K562 (cell line): ENCODE data around the gene FGR. TPM values are rescaled to one million over a fixed set of nuclear protein-coding genes. Genes with fewer than 3 reads are reported as not detected.

Experiments
- ATAC-seq: fragments of 200-7000 bp; cut with Tn5 transposase; 3 replicates; pipeline ENCODE4 v1.9.1; 2020; ENCODE audit warnings: moderate library complexity
- BruUV-seq: library from RNA; stranded (reverse); fragments of 400-500 nt; replicated peaks from 2 replicates; lab custom pipeline; 2021; lab: Mats Ljungman, UMichigan
- CTCF ChIA-PET: fragments of 300-600 bp; formaldehyde crosslinking; extraction: SDS; loops from one replicate; lab custom pipeline; 2021; ENCODE audit warnings: low intra/inter-chr PET ratio; lab: Yijun Ruan, JAX
- POLR2A ChIA-PET: fragments of 300-600, 350-650 bp; sonication (Branson Sonifier 250); formaldehyde crosslinking; extraction: SDS; loops from one replicate; lab custom pipeline; 2021; ENCODE audit warnings: antibody characterized with exemption, inconsistent platforms; lab: Yijun Ruan, JAX
- DNase-seq, 4 experiments: peaks; one replicate each; pipeline versions ENCODE4 v3.0.0 to v3.0.0-alpha.2; 2011 to 2018; ENCODE audit warnings: low spot score in 3 of 4, mixed read lengths in 3 of 4; ENCODE audit errors: extremely low read depth in 1 of 4
- FAIRE-seq: peaks from 2 replicates; lab custom pipeline; 2011; peaks lifted over from hg19 to GRCh38; lab: Jason Lieb, UNC
- H2AFZ ChIP-seq: 2 replicates; pipeline ENCODE4 v1.6.0; 2011; ENCODE audit warnings: low read depth, low read length, control low read depth, inconsistent platforms
- H3K27ac ChIP-seq: fragments of 200-600 bp; 3 replicates; pipeline ENCODE4 v1.8.0; 2011; ENCODE audit warnings: low read depth, mild to moderate bottlenecking, control low read depth, inconsistent platforms, low read length, moderate library complexity, mixed read lengths; ENCODE audit errors: extremely low read depth
- H3K27me3 ChIP-seq, 2 experiments: fragments of 300-600 bp in 1 of 2; 2 replicates in 1 of 2; 3 replicates in 1 of 2; pipeline versions ENCODE4 v1.6.0 to v1.8.0; 2011; ENCODE audit warnings: inconsistent platforms in 2 of 2, low read length in 2 of 2, mild to moderate bottlenecking in 1 of 2, mixed read lengths in 1 of 2, moderate library complexity in 1 of 2; ENCODE audit not compliant: control insufficient read depth in 2 of 2, insufficient read depth in 2 of 2
- H3K36me3 ChIP-seq: fragments of 300-600 bp; 3 replicates; pipeline ENCODE4 v1.8.0; 2011; ENCODE audit warnings: mild to moderate bottlenecking, low read length, inconsistent platforms; ENCODE audit not compliant: control insufficient read depth, insufficient read depth
- H3K4me1 ChIP-seq, 2 experiments: fragments of 200-600 bp in 1 of 2; replicated peaks in 1 of 2; 2 replicates in 1 of 2; 3 replicates in 1 of 2; pipeline versions ENCODE4 v1.5.1 to v1.8.0; 2011; ENCODE audit warnings: inconsistent platforms in 2 of 2, low read length in 2 of 2, mild to moderate bottlenecking in 1 of 2, mixed read lengths in 1 of 2, moderate library complexity in 1 of 2; ENCODE audit not compliant: control insufficient read depth in 2 of 2, insufficient read depth in 2 of 2
- H3K4me2 ChIP-seq: 2 replicates; pipeline ENCODE4 v1.6.1; 2011; ENCODE audit warnings: low read length, control low read depth, inconsistent platforms, mixed read lengths; ENCODE audit not compliant: insufficient read depth
- H3K4me3 ChIP-seq: fragments of 200-600 bp; sonication (generic), shearing (Covaris generic); 2 replicates; pipeline ENCODE4 v1.5.1; 2016; ENCODE audit warnings: control low read depth, inconsistent platforms
- H3K79me2 ChIP-seq: fragments of 200-600 bp; 3 replicates; pipeline ENCODE4 v1.8.0; 2011; ENCODE audit warnings: low read length, inconsistent platforms; ENCODE audit not compliant: control insufficient read depth, insufficient read depth
- H3K9ac ChIP-seq, 2 experiments: 2 replicates each; pipeline versions ENCODE4 v1.6.0 to v1.6.1; 2011; ENCODE audit warnings: low read depth in 2 of 2, low read length in 2 of 2, control low read depth in 1 of 2, inconsistent platforms in 1 of 2, mild to moderate bottlenecking in 1 of 2, mixed read lengths in 1 of 2; ENCODE audit not compliant: insufficient read depth in 1 of 2
- H3K9me1 ChIP-seq: one replicate; pipeline ENCODE4 v1.6.0; 2011; ENCODE audit warnings: inconsistent platforms, mild to moderate bottlenecking, low read length, moderate library complexity; ENCODE audit not compliant: control insufficient read depth, insufficient read depth
- H3K9me3 ChIP-seq: replicated peaks from 2 replicates; pipeline ENCODE4 v1.5.1; 2011; ENCODE audit warnings: low read depth, low read length, inconsistent platforms; ENCODE audit not compliant: control insufficient read depth, insufficient read depth
- H4K20me1 ChIP-seq: replicated peaks from 2 replicates; pipeline ENCODE4 v1.6.1; 2011; ENCODE audit warnings: low read length, inconsistent platforms, mixed read lengths; ENCODE audit not compliant: control insufficient read depth, insufficient read depth
- ARID1B ChIP-seq: fragments of 450-650 bp; IDR thresholded peaks from 2 replicates; pipeline ENCODE4 v1.6.1; 2016; ENCODE audit warnings: antibody characterized with exemption, mild to moderate bottlenecking, inconsistent platforms
- ATF1 ChIP-seq, 2 experiments: fragments of 450-650 bp in 1 of 2; IDR thresholded peaks; 2 replicates each; pipeline ENCODE4 v1.6.1; 2016; ENCODE audit warnings: missing compliant biosample characterization in 1 of 2, missing genetic modification characterization in 1 of 2
- CEBPG ChIP-seq, 3 experiments: fragments of 200-800 bp in 1 of 3; sonication (Bioruptor generic) in 1 of 3; sonication (generic) in 1 of 3; formaldehyde crosslinking in 1 of 3; IDR thresholded peaks in 2 of 3; conservative IDR thresholded peaks in 1 of 3; 2 replicates each; pipeline versions ENCODE4 v1.6.1 to v1.8.0; 2016 to 2022; ENCODE audit warnings: missing compliant biosample characterization in 2 of 3, missing genetic modification characterization in 2 of 3, mild to moderate bottlenecking in 1 of 3, missing genetic modification reagents in 1 of 3
- DPF2 ChIP-seq: fragments of 450-650 bp; IDR thresholded peaks from 2 replicates; pipeline ENCODE4 v1.6.1; 2016
- FOXA3 ChIP-seq, 2 experiments: fragments of 450-650 bp in 1 of 2; sonication (generic) in 1 of 2; formaldehyde crosslinking; IDR thresholded peaks in 1 of 2; conservative IDR thresholded peaks in 1 of 2; 2 replicates each; pipeline versions ENCODE4 v1.4.0 to v1.8.0; 2020 to 2022; ENCODE audit warnings: mild to moderate bottlenecking in 2 of 2, missing genetic modification reagents in 1 of 2
- FOXK1 ChIP-seq: sonication (generic); formaldehyde crosslinking; IDR thresholded peaks from 2 replicates; pipeline ENCODE4 v1.8.0; 2022; ENCODE audit warnings: missing genetic modification reagents, mild to moderate bottlenecking, borderline replicate concordance
- JUND ChIP-seq, 2 experiments: IDR thresholded peaks; 2 replicates in 1 of 2; 3 replicates in 1 of 2; pipeline ENCODE4 v1.6.1; 2011; ENCODE audit warnings: borderline replicate concordance in 2 of 2, low read depth in 2 of 2, low read length in 2 of 2, improper control_type of control experiment in 1 of 2, missing biosample characterization in 1 of 2, missing genetic modification characterization in 1 of 2, missing genetic modification reagents in 1 of 2
- NBN ChIP-seq: fragments of 450-650 bp; IDR thresholded peaks from 2 replicates; pipeline ENCODE4 v1.6.1; 2016; ENCODE audit warnings: low read depth, mild to moderate bottlenecking
- NFXL1 ChIP-seq: fragments of 450-650 bp; formaldehyde crosslinking; IDR thresholded peaks from 2 replicates; pipeline ENCODE4 v1.4.0; 2021; ENCODE audit warnings: mild to moderate bottlenecking
- SMARCE1 ChIP-seq: fragments of 450-650 bp; IDR thresholded peaks from 2 replicates; pipeline ENCODE4 v1.7.1; 2016; ENCODE audit warnings: mild to moderate bottlenecking
- TFAP4 ChIP-seq: sonication (generic); formaldehyde crosslinking; IDR thresholded peaks from 2 replicates; pipeline ENCODE4 v1.8.0; 2022; ENCODE audit warnings: missing genetic modification reagents, mild to moderate bottlenecking, moderate library complexity, borderline replicate concordance
- ZNF12 ChIP-seq: sonication (generic); formaldehyde crosslinking; IDR thresholded peaks from 2 replicates; pipeline ENCODE4 v1.4.0; 2020; ENCODE audit warnings: mild to moderate bottlenecking, missing genetic modification reagents
- ZNF316 ChIP-seq: fragments of 450-650 bp; IDR thresholded peaks from 2 replicates; pipeline ENCODE4 v1.6.1; 2016
- WGBS: fragments of 100-300 bp; shearing (Covaris generic); methylation state at CpG from one replicate; pipeline ENCODE4 v1.1.6; 2016; ENCODE audit warnings: low coverage, mixed read lengths; ENCODE audit not compliant: insufficient coverage; ENCODE audit errors: missing lambda C conversion rate; 5-methylcytosine and 5-hydroxymethylcytosine counted together
- in situ Hi-C: fragments of 300-500 bp; cut with MboI; formaldehyde crosslinking; loops from 4 replicates; pipeline ENCODE4 v1.15.0; 2018; ENCODE audit warnings: inconsistent platforms, mixed read lengths
- intact Hi-C: fragments of 100-400 bp; cut with micrococcal nuclease; formaldehyde crosslinking; loops from 2 replicates; pipeline ENCODE4 v1.14.2; 2022
- polyA plus RNA-seq, 8 experiments: library from polyadenylated mRNA; depleted of rRNA in 4 of 8; stranded (reverse) in 5 of 8; unstranded in 3 of 8; fragments of >200 nt; fragmentation: Nextera tagmentation in 2 of 8; fragmentation: Illumina TruSeq in 1 of 8; extraction: Ambion mirVana in 2 of 8; extraction: Trizol in 1 of 8; gene quantifications; 2 replicates each; pipeline versions ENCODE4 v1.2.1 to v1.2.3, GENCODE V29; 2011 to 2014; ENCODE audit warnings: inconsistent platforms in 1 of 8, missing spikeins in 1 of 8
- total RNA-seq, 7 experiments: library from RNA; depleted of rRNA in 6 of 7; stranded (reverse); fragments of >200 nt in 6 of 7; fragmentation: Illumina TruSeq in 2 of 7; extraction: Trizol in 2 of 7; gene quantifications; 2 replicates each; pipeline versions ENCODE4 v1.2.1 to v1.2.3, GENCODE V29; 2011 to 2021; ENCODE audit warnings: low replicate concordance in 1 of 7
- TF ChIP-seq, protein P1 (sequence below): sonication (generic); formaldehyde crosslinking; IDR thresholded peaks from 2 replicates; pipeline ENCODE4 v1.8.1; 2023; ENCODE audit warnings: mild to moderate bottlenecking, missing genetic modification reagents
- TF ChIP-seq, protein P2 (sequence below): fragments of 250-450 bp; sonication (Bioruptor Pico); IDR thresholded peaks from 2 replicates; pipeline ENCODE4 v1.5.0; 2022; ENCODE audit warnings: mild to moderate bottlenecking

The FGR gene
- total and polyA plus RNA-seq, 9 of the 15 experiments (the other 6 are each of a cell fraction or from before 2014, with no cell fraction given) = 0.04 to 0.11 TPM; not detected in 7

- DNase-seq (peak in 1 of 4 experiments; percentile 35), FAIRE-seq (peak; percentile 35), ATAC-seq (no peak)
- no TSS peak for BruUV-seq
- no peaks in the 10 kb centered on the region for H3K9me1 ChIP-seq
- intact Hi-C loops (loop anchor here (5.0 to 10.0 kb wide), 3 partner anchors 103 to 616 kb away; no protein-coding TSS in a partner anchor), in situ Hi-C loops (loop anchor here (5.0 kb wide), 3 partner anchors 48 to 268 kb away; partner anchors contain the start of gene GPR3)
- H3K4me2 ChIP-seq = peak overlapping the region; percentile 71
- H3K9ac ChIP-seq = peak overlapping the region; percentile 0 to 92; a peak in 2 of 4 replicates
- peaks cover 25 to 30% of the 10 kb centered on the region in 2 experiments for H3K4me1 ChIP-seq
- 50% methylated on average over 10 of the region's 10 CpGs for WGBS
- no peak overlapping the region for H3K27ac ChIP-seq
- CTCF ChIA-PET = interaction anchor here (0.9 to 8.3 kb wide), 2 partner anchors 52 to 104 kb away, joined by 3 to 157 read pairs; no protein-coding TSS in a partner anchor
- H4K20me1 ChIP-seq = no peaks in the 10 kb centered on the region
- POLR2A ChIA-PET = interaction anchor here (1.3 kb wide), 1 partner anchor 114 kb away, joined by 3 read pairs; no protein-coding TSS in a partner anchor
- H3K36me3 ChIP-seq = no peaks in the 10 kb centered on the region
- H3K27me3 ChIP-seq = no peaks in the 10 kb centered on the region
- no peaks in the 10 kb centered on the region for H3K9me3 ChIP-seq
- peak overlapping the region; percentile 46 for H3K4me3 ChIP-seq
- H2AFZ ChIP-seq = peak overlapping the region; percentile 69
- H3K79me2 ChIP-seq = no peaks in the 10 kb centered on the region
- TF ChIP-seq JUND (IDR thresholded peaks at IDR 0.05; ENCODE audit: borderline replicate concordance, low read depth, low read length) (no peak), JUND (tag; IDR thresholded peaks at IDR 0.05; ENCODE audit: borderline replicate concordance, low read depth, low read length) (0 out of 3 replicates have a peak, but pooled peaks have one; percentile 7), NFXL1 (CRISPR knock-in tag) (0 out of 2 replicates have a peak, but pooled peaks have one; percentile 37), ARID1B (0 out of 2 replicates have a peak, but pooled peaks have one; percentile 31), ZNF12 (CRISPR knock-in tag) (0 out of 2 replicates have a peak, but pooled peaks have one; percentile 24), ZNF316 (peak; percentile 49; the same call in 1 of the 2 replicates), ATF1 (CRISPR knock-in tag; IDR thresholded peaks at IDR 0.05) (no peak), ATF1 (tag; IDR thresholded peaks at IDR 0.05) (peak; percentile 5; the same call in 1 of the 2 replicates), NBN (no peak), FOXK1 (CRISPR knock-in tag) (peak; percentile 38; the same call in 1 of the 2 replicates), SMARCE1 (0 out of 2 replicates have a peak, but pooled peaks have one; percentile 18), TFAP4 (peak; percentile 8; the same call in 1 of the 2 replicates), FOXA3 (CRISPR knock-in tag; conservative IDR thresholded peaks at IDR 0.05 in 1 of 2, IDR thresholded peaks at IDR 0.05 in 1 of 2) (peak in 1 of 2 experiments; percentile 45; a peak in 1 of 4 replicates), DPF2 (0 out of 2 replicates have a peak, but pooled peaks have one; percentile 35), CEBPG (CRISPR knock-in tag; IDR thresholded peaks at IDR 0.05) (peak; percentile 33), CEBPG (tag; conservative IDR thresholded peaks at IDR 0.05 in 1 of 2, IDR thresholded peaks at IDR 0.05 in 1 of 2) (peak in 1 of 2 experiments; percentile 11; a peak in 1 of 4 replicates)
- TF ChIP-seq, protein P1, sequence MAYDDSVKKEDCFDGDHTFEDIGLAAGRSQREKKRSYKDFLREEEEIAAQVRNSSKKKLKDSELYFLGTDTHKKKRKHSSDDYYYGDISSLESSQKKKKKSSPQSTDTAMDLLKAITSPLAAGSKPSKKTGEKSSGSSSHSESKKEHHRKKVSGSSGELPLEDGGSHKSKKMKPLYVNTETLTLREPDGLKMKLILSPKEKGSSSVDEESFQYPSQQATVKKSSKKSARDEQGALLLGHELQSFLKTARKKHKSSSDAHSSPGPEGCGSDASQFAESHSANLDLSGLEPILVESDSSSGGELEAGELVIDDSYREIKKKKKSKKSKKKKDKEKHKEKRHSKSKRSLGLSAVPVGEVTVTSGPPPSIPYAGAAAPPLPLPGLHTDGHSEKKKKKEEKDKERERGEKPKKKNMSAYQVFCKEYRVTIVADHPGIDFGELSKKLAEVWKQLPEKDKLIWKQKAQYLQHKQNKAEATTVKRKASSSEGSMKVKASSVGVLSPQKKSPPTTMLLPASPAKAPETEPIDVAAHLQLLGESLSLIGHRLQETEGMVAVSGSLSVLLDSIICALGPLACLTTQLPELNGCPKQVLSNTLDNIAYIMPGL (CRISPR knock-in tag) = no peak
- TF ChIP-seq, protein P2, sequence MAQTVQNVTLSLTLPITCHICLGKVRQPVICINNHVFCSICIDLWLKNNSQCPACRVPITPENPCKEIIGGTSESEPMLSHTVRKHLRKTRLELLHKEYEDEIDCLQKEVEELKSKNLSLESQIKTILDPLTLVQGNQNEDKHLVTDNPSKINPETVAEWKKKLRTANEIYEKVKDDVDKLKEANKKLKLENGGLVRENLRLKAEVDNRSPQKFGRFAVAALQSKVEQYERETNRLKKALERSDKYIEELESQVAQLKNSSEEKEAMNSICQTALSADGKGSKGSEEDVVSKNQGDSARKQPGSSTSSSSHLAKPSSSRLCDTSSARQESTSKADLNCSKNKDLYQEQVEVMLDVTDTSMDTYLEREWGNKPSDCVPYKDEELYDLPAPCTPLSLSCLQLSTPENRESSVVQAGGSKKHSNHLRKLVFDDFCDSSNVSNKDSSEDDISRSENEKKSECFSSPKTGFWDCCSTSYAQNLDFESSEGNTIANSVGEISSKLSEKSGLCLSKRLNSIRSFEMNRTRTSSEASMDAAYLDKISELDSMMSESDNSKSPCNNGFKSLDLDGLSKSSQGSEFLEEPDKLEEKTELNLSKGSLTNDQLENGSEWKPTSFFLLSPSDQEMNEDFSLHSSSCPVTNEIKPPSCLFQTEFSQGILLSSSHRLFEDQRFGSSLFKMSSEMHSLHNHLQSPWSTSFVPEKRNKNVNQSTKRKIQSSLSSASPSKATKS (CRISPR knock-in tag) = no peak
These were observed 25.4 kb upstream of the FGR start for GRCh38 chr1:27660300-27660835.
